GM19025 (cell line): Measurements from ENCODE around the gene AMZ2.
"Not testable (repeated sequence)": the region's sequence is repeated elsewhere in the genome, so short reads cannot be mapped to it uniquely, and the experiment has no call there.

Experiments used
- ATAC-seq: cut with Tn5 transposase; IDR thresholded peaks from one replicate; pipeline ENCODE4 v1.9.1; 2021; ENCODE audit warnings: mild to moderate bottlenecking, low read depth, moderate library complexity; ENCODE audit not compliant: unreplicated experiment

The AMZ2 gene

DNA sequence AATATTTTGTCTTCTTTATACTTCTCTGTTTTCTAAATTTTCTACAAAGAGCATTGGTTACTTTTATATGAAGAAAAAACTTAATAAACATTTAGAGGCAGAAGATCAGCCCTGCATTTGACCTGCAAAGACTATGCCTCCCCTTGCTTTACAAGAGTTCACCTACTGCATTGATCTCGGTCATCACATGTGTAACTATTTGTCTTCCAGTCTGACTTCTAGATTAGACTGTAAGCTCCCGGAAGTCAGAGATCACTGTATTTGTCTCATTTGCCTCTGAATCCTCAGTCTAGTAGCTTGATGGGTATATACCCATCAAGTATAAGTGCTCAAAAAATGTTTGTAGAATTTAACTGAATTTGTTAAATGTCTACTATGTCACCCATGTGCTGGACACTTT, 27.7 kb upstream of the AMZ2 start:
- not testable (repeated sequence) for ATAC-seq

DNA sequence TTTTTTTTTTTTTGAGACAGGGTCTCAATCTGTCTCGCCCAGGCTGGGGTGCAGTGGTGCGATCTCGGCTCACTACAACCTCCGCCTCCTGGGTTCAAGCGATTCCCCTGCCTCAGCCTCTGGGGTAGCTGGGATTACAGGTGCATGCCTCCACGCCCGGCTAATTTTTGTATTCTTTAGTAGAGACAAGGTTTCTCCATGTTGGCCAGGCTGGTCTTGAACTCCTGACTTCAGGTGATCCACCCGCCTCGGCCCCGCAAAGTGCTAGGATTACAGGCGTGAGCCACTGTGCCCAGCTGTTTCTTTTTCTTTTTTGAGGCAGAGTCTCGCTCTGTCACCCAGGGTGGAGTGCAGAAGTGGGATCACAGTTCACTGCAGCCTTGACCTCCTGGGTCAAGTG, 27.1 kb upstream of the AMZ2 start:
- not testable (repeated sequence) for ATAC-seq

DNA sequence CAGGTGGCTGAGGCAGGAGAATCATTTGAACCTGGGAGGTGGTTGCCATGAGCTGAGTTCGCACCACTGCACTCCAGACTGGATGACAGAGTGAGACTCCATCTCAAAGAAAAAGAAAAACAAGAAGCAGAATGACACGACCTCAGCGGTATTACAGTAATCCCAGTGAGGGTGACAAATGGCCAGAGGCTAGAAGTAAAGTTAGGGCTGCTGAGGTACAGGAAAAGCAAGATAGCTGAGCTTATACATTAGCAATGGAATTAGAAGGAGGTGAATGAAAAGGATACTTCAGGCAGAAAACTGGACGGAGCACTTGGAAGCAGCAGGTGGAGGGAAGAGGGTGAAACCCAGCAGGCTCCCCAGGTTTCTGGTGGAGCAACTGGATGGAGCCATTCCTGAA, 26.1 kb upstream of the AMZ2 start:
- no peak for ATAC-seq

GRCh38 chr17:68222606-68223005, 25.2 kb upstream of the AMZ2 start:
- ATAC-seq, result no peak

DNA sequence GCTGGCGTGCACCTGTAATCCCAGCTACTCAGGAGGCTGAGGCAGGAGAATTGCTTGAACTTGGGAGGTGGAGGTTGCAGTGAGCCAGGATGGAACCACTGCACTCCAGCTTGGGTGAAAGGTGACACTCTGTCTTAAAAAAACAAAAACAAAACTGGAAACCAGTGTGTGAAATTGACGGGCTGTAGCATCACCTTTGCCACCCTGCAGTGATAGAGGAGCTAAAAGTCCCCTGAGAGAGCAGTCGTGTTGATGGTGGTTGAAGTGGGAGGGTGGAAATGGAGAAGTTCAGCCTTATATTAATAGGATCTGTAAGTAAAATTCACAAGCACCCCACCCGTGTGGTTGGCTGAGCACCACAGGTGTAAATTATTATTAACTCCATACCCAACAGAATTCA, 22.8 kb upstream of the AMZ2 start:
- peak; percentile 62 for ATAC-seq

GRCh38 chr17:68228039-68228680, 19.7 kb upstream of the AMZ2 start:
- not testable (repeated sequence) for ATAC-seq

GRCh38 chr17:68228817-68229570, 18.8 kb upstream of the AMZ2 start:
- no peak for ATAC-seq

DNA sequence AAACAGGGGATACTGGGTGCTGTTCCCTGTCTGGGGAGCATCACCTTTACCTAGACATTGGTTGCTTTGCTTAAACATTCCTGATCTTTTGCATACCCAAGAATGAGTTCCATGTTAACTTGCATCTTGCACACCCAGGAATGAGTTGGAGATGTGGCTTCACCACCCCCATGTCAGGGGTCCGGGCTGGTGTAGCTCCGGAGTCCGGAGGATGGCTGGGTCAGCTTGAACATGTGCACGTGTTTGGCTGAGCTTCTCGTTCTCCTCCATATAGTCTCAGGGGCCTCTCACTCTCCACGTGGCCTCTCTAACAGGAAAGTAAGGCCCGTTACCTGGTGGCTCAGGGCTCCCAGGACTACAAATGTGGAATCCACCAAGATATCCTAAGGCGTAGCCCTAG, 18.2 kb upstream of the AMZ2 start:
- no peak for ATAC-seq

- not testable (repeated sequence) for ATAC-seq
These were observed 16.7 kb upstream of the AMZ2 start for GRCh38 chr17:68231131-68231530.

GRCh38 chr17:68231541-68231940, 16.3 kb upstream of the AMZ2 start:
- ATAC-seq, result no peak

DNA sequence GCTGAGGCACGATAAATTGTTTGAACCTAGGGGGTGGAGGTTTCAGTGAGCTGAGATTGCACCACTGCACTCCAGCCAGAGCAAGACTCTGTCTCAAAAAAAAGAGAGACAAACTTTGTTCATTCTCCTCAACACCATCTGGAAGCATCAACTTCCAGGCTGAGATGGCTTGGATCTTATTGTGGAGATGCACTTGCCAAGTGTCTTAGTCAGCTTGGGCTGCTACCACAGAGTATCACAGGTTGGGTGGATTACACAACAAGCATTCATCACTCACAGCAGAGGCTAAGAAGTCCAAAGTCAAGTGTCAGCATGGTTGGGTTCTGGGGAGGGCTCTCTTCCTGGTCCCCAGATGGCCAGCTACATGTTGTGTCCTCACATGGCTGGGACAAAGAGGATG, 15.1 kb upstream of the AMZ2 start:
- ATAC-seq, result not testable (repeated sequence)

GRCh38 chr17:68234726-68235335, 13.0 kb upstream of the AMZ2 start:
- ATAC-seq, result peak; percentile 27

DNA sequence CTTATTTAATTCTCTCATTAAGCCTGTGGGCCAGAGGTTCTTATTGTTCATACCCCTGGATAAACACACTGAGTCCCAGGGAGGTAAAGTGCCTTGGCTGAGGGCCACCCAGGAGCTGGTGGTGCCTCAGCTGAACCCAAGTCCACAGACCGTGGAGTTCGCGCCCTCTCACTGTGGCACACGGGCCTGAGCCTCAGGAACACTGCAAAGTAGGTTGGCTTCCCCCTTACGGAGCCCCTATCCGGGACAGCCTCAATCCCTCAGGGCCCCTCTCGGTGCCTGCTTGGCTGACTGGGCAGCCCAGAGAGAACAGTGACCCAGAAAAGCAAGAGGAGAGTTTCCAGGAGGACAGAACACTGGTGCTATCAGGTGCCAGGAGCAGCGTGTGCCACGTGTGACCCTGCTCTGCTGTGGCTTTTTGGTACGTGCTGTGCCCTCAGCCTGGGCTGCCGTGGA, 12.5 kb upstream of the AMZ2 start:
- ATAC-seq, result not testable (repeated sequence)

DNA sequence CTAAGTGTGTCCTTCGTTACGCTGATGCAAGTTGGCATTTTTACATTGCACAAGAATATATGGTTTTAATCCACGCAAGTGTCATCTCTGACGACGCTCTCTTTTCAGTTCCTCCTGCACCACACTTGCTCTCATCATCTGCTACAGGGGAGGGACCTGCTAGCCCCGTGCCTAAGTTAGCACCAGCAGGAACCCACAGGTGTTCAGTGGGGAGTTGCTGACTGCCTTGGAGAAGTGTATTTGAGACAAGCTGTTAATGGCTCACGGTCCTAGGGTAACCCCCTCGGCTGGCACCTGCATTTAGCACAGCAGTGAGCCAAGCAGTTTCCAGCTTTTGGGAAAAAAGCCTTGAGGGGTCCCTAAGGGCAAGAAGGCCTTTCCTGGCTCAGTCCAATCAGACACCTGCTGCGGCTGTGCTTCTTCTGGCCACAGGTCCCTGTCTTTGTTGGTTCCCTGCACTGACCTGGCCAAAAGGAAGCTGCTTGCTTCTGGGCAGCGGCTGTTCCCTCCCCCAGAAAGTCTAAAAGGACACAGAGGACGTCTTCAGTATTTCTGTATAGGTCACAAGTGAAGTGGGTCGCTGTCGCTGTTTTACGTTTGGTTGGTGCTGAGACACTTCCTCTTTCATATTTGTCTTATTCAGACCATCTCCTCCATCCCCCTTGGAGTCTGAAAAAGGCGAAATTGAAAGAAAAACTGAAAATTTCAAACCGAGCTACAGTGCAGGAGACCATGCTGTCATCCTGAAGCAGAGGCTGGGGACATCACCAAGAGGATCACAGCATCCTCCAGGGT, 10.3 kb upstream of the AMZ2 start:
- ATAC-seq, result peak; percentile 52

DNA sequence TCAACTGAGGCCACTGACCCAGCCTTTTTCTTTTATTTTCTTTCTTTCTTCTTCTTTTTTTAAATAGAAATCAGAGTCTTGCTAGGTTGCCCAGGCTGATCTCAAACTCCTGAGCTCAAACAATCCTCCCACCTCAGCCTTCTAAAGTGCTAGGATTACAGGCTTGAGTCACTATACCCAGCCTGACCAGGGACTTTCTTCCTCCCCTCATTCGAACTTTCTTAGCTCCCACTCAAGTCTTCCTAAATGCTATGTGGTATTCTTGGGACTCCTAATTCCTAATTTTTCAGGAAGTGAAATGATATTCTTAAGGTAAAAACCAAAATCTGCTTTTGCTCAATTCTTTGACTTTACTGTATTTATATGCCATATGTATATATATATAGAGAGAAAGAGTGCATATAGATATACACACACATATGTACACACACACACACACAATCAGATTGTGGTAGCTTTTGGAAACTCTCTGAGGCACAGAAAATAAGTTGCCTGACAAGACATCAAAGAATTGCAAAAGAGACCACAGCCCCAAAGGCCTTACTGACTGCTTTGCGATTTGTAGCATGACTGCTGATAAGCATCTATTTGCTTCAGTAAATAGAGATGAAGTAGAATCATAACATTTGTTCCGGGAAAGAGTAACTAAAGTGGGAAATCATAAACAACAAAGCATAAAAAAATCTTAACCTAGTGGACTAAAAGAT, 9.5 kb upstream of the AMZ2 start:
- ATAC-seq, result no peak

GRCh38 chr17:68238871-68239253, 9.0 kb upstream of the AMZ2 start:
- peak; percentile 20 for ATAC-seq

DNA sequence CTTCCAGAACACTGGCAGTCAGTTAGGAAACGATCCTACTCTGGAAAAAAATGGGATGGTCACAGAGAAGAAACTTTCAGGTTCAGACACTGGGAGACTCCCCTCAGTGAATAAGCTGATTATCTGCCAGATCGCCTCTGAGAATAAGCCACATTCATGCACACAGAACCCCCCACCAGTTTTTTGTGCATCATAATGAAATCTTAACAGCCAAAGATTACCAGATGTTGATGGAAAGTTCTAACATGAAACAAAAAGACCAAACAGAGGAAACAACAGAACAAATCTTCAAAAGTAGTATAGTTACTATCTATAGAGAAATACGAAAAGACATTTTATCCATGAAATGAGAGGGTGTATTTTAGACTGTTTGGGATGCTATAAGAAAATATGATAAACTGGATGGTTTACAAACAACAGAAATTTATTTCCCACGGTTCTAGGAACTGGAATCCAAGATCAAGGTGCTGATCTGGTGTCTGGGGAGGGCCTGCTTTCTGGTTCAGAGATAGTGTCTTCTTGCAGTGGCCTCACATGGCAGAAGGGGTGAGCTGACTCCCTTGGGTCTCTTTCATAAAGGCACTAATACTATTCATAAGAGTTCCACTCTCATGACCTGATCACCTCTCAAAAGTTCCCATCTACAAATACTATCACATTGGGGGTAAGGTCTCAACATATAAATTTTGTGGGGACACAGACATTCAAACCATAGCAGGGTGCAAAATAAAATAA, 8.0 kb upstream of the AMZ2 start:
- ATAC-seq, result no peak

- no peak for ATAC-seq
These were observed 1.4 kb upstream of the AMZ2 start for GRCh38 chr17:68246271-68247028.
